Activated effector memory CD4-positive, alpha-beta T cell treated with anti-CD3 and anti-CD28 coated beads, Interleukin-2, amount 50 U/mL, for 16 hours (primary cell): ENCODE results near the gene STK39.

Experiments
- DNase-seq: peaks from one replicate; pipeline ENCODE4 v3.0.0-alpha.2; 2020

STK39 gene

DNA sequence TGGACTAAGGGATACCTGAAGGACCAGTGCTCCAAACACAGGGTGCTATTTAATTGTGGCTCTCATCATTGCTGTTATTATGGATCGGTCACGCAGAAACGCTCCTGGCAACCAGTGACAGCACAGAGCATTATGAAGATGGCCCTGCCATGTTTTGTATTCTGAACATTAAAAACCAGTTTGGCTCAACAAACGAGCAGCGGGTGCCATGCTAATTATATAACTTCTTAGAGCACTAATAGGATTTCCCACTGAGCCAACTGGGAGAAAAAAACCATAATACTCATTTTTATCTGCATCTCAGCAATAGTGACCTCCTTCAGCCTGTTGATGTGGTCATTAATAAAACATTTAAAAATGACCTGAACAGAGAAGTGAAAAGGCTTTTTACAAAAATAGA, 212.8 kb downstream of the STK39 start:
- no peak for DNase-seq

DNA sequence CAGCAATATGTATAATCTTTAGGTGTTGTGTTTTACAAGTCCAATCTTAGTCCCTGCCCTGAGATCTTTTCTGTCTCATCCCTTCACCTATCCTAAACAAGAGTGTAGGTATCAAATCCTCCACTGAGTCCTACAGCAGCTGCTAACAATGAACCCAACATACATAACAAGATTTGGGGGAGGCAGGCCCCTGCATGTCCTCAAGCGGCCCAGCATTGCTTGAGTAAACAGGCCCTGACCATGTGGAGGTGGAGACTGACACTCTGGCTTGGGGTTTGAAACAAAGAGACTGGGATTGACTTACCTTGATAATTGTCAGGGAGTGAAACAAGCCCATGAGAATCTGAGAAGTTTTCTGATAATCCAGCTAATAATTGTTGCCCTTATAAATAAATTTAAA, 213.4 kb downstream of the STK39 start:
- no peak for DNase-seq

DNA sequence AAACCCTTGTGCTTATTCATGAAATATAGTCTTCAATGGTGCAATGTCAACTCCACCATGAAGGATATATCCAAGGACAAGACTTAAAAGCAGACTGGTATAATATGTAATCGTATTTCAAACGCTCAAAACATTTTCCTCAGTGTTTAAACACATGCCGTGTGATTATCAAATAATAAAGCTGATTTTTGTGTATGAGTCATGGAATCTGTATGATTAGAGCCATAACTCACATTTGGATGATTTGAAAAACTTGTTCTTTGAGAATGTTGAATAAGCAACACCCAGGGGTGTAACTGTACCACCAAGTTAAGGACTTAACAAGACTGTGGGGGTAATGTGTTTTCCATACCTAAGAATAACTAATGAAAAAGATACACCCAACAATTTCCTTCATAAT, 215.3 kb downstream of the STK39 start:
- DNase-seq = no peak

DNA sequence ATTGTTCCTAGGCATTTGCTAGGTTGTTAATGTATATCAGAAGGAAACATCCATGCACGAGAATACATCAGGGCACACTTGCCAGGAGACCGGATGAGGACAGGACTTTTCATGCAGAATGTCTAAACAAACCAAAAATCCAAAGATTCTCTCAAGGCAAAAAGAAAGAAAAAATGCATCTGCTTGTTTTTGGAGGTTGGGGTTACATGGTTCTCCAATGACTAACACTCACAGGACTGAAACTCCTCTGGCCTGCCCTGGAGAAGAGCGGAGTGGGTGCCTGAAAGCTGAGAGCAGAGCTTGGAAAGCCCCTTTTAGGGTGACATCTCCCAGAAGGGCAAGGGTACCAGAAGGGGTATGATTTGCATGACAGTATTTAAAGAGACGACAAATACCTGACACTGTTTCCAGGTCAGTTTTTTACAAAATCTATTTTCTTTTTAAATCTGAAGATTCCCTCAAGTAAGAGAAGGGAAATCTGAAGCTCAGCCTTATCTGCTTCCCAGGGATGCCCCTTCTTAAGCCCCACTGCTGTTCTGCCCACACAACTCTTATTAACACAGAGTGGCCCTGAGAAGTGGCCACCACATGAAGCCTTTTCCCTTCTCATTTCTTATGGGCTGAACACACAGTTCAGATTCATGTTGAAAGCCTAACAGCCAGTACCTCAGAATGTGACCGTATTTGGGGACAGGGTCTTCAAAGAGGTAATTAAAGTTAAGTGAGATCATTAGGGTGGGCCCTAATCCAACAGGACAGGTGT, 216.4 kb downstream of the STK39 start:
- DNase-seq = no peak

DNA sequence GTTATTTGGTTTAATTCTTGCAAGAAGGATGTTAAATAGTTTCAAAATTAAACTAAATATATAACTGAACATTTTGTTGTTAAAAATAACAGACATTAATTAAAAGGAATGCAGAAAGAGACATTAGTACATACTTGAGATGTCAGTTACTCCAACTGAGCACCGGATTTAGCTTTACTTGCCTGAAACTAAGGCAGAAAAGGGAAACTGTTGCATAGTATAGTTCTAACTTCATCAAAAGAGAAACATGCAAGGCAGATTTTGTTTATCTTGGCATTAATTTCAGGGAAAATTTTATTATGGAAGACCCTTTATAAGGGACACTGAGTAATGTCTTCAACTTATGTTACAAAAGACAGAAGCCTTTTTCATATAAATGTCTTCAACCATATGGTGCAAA, 218.3 kb downstream of the STK39 start:
- no peak for DNase-seq

DNA sequence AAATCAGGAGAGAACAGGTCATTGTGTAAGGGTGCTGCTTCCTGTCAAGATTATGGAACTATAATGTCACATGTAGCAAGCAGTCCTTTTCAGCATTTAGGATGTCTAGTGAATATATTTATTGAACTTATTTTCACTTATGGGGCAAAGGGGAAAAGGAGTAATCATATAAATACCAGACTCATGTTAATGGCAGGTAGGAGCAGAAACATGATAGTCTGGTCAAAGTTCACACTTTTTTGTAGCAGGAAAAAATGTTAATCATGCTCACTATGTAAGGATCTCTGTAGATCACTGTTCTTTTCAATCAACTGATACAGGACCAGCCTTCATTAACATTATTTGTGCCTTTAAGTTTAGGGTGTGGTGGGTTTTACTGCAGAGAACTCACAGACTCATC, 219.0 kb downstream of the STK39 start:
- no peak for DNase-seq

DNA sequence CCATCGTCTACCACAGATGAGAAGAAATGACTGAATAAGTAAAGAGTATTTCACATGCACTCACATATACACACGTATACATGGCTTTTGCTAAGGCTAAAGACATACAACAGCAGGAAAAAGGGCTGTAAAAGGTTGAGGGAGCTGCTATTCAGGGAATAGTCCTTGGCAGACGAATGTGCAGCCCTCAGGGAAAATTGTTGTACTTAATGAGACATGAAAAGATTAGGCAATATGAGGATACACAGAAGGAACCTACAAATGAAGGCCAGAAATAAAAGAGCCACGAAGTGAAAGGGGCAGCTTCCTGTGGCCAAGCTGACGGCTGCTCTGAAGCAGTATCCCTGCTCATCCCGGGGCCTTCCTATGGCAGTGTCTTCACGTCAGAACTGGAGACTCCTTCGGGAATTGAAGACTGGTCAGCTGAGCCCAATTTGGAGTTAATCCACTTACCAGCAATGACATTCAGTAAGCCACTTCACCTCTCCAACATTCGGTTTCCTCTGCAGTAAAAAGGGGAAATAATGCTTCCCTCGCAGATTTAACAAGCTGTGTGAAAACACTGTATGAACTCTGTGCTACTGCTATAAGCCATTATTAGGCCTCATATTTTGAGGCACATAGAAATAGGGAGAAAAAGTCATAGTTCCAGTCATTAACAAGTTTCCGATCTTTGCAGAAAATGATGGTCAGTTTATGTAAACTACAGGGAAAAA, 221.8 kb downstream of the STK39 start:
- DNase-seq = no peak

DNA sequence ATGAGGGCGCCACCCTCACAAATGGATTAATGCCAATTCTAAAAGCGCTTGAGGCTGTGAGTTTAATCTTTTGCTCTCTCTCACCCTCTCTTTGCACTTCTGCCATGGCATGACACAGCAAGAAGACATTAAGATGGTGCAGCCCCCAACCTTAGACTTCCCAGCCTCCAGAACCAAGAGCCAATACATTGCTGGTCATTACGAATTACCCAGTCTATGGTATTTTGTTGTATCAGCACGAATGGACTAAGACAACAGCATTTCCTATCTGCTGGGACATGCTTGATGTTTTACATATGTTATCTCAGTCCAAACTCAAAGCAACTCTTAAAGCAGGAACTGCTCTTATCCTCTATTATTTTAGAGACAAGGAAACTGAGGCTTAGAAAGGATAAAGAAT, 222.9 kb downstream of the STK39 start:
- no peak for DNase-seq

DNA sequence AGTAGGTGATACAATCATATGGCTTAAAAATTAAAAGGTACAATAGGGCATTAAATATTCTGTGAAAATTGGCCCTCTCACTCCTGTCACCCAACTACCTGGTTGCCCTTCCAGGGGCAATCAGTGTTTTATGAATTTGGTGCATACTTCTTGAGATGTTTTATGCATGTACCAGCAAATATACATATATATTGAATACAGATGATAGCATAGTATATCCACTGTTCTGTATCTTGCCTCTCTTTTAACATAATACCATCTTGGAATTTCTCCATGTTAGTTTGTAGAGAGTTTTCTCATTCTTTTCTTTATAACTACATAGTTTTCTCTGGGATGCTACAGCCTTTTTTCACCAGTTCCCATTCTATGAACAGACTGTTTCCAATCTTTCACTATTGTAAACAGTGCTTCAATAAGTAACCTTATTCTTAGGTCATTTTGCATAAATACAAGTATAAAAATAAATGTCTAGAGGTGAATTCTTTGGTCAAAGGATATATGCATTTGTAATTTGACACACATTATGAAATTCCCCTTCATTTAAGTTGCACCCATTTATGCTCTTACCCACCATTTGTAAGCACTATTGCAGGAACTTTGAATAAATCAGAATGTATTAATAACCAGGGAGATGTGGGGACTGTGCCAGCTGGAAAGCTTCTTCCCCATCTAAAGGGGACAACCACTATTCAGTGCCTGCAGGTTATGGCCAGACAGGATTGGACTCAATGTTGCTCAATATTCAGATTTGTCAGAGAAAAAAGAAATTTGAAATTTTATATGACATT, 225.4 kb downstream of the STK39 start:
- no peak for DNase-seq

DNA sequence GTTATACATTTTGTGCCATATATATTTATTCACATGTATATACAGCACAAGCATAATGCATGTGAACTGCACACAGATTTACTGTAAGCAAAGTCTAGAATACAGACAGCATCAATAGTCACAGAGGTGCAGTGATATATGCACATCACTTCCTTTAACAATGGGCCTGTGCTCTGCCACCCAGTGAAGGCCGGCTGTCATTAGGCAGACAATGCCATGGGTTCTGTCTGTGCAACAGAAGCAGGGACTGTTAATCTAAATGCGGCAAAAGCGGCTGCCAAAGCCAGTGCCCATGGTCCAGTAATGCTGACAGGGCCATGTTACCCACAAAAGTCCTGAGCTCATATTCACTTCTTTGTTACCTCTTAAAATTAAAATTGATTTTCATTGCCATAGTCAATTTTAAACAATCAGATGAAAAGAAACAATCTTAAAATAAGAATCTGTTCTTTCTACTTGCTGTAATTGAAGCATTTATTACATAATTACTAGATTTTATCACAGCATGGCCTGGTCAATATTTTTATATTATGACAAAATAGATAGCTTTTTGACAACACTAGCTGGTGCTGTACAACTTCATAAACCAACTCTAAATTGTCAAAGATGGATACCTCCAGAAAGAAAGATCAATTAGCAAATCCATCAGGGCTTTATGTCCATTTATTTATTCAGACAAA, 232.0 kb downstream of the STK39 start:
- no peak for DNase-seq

DNA sequence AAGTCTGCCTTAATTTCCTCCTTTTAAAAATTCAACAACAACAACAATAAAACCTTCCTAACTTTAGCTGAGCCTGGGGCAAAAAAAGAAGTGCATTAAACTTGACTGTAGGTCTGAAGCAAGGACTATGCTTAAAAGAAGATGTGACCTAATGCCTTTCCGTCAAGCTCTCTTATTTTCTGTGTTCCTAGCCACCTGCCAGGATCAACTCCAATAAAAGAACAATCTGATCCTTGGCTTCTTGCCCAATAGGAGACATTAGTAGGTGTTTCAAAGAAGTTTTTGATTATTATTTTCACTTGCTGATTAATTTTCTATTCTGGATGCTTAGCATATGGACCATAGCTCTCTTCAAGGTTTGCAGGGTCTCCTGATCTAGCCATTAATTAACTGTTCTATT, 237.5 kb downstream of the STK39 start:
- DNase-seq = no peak

DNA sequence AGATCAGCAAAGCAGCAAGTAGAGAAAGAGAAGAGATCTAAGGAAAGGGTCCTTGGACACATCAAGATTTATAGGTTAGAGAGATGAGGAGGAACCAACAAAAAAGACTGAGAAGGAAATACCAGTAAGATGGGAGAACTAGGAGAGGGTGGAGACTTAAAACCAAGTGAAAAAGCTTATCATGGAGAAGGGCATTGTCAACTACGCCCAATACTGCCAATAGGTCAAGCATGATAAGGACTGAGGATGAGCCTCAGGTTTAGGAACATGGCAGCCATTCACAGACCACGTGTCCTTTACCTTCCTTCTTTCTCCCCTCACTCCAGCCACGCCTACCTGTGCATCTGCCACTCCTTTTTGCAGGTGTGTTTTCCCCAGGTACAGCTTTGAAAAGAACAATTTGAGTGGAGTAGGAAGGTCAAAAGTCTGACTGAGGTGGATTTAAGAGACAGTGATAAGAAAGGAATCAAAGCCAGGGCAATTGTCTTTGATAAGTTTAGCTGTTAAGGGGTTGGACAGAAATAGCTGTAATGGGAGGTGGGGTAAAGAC, 238.7 kb downstream of the STK39 start:
- DNase-seq = no peak

DNA sequence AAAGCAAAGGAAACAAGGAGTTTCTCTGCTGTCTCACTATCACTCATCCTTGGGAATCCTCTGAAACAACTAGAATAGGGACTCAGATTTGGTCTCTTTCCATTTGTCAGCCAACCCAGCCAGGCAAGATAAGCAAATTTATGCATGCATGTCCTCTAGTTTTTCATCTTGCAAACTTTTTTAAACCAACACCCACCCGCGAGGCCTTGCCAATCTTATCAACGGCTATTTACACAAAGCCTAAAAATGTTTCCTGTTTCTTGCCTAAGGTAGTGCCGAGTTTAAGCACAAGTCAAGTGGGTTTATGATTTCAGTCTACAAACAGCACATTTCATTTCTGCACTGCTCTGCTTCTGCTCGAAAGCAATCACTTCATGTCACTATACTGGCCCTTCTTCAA, 240.9 kb downstream of the STK39 start:
- no peak for DNase-seq

DNA sequence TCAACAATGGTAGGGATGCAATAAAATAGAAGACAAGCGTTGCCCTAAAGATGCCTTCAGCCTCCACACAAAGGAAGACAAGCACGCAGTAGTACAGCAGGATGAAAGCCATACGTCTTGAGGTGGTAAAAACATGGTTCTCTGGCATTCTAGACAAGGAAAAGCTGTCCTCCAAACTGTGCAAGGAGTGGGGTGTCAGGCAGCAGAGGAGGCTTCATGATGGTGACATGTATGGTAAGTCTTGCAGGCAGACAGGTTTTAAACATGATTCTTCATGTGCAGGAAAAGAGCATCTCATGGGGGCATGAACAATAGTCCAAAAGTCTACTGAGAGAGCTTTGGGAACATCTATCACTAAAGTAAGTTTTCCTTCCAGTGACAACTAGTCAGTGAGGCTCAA, 241.8 kb downstream of the STK39 start:
- DNase-seq = no peak

DNA sequence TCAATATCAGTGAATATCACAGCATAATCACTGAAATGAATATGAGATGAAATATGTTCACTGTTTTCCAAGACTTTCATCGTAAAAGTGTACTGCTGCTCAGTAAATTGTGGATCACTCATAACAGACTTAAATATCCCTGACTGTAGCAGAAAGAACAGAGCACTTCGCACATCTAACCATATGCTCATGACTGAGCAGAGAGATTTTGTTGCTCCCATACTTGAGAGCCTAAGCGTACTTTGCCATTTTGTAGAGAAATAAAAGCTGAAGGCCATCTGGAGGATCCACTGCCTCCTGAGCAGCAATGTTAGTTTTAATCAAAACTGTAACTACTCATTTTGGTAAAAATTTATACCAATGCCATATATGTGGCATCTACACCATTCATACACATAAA, 243.5 kb downstream of the STK39 start:
- no peak for DNase-seq

DNA sequence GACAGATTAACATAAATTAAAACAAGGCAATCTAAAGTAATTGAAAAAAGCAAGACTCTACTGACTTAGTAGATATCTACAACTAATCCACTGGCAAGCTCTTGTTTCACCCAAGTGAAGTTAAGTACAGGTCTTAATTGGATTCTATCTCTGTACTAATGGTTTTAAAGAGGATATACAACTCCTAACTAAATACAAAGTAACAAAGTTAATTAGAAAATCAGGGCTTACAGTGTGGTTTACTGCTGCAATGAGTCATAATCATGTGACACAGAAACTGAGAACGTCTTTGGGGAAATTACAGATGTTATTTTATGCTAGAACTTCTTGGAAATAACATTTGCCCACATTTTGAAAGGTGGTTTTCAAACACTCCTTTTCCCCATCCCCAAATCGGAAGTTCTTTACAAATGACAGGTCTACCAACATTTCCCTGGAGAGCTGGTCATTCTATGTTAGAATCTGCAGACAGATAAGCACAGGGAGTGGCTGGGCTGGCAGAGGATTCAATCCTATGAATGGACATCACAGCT, 245.3 kb downstream of the STK39 start:
- no peak for DNase-seq

DNA sequence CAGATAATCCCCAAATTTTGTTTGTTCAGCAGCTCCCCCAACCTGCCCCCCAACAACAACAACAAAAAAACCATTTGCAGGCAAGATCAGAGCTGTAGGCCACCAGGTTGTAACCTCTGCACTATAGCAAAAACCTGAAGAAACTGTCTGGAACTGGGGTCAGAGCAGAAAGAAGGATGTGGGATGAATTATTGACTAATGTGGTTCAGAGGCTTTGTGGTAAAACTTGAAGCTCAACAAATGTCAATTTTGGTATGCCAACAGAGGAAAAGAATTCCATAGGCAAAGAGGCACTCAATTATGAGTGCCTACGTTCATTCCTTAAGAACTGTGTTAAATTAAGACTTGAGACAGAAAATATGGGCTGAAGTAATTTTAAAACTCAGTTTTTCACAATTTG, 255.1 kb downstream of the STK39 start:
- no peak for DNase-seq

DNA sequence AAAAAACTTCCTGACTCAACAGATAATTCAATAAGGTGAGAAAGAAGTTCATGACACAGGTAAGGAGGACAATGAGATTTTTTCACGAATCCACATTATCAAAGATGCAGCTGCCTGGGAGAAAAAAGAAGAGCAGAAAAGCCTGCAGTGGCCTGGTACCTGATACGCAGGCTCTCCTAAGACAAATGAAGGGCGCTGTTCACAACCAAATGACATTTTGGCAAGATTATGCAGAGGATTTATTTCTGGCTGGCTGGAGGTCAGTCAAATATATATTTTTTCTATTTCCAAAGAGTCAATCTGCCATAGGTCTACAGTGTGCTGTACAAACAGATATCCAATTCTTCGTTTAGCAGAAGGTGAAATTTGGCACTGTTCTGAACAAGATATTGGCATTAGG, 257.3 kb downstream of the STK39 start:
- DNase-seq = no peak

DNA sequence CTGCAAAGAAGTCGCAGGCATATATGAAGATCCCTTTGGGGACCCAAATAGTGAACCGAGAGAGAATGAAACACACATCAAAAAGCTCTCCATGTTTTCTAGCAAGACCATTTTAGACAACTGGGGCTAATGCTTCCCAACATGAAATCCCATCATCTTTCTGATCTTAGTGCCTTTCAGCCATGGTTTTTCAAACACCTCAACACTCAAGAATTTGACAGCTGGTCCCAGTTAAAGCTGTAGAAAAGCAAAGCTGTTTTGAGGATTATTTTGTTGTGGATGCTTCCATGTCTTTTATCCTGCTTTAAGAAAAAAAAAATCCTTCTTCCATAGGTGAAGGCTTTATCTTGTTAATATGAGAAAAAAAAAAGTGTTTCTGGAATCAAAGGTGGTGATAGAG, 259.1 kb downstream of the STK39 start:
- DNase-seq = no peak

DNA sequence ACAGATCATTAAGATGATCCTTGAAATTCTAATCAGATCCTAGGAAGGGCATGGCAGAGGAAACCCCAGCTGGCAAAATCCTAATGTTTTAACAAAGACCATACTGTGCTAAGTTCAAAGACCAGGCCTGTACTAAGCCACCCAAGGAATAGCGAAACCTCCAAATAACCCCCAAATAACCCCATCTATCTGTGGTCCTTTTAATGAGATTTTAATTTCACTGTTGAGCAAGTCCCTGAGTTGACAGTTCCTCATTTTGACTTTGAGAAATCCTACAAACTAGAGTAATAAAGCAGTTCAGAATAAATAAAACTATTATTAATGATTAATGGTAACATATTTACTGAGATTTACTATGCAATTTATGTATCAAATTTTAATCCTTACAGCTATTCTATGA, 259.8 kb downstream of the STK39 start:
- DNase-seq = no peak

DNA sequence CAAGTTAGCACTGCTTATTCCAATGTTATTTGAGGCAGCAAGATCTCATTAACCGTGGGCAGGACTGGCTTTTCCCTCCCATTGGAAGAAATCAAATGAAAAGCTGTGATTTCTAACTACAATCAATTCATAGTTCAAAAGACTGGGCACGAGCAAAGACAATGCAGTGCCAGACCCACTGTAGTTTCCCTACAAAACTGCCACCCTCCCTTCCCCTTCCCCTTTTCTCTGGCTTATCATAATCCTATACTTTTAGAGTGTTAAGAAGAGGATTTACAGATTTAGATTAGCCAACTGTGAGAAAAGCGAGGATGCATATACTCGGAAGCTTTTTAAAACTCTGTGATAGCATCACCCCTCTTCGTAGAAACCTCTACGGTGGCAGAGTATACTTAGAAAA, 260.4 kb downstream of the STK39 start:
- DNase-seq = no peak

DNA sequence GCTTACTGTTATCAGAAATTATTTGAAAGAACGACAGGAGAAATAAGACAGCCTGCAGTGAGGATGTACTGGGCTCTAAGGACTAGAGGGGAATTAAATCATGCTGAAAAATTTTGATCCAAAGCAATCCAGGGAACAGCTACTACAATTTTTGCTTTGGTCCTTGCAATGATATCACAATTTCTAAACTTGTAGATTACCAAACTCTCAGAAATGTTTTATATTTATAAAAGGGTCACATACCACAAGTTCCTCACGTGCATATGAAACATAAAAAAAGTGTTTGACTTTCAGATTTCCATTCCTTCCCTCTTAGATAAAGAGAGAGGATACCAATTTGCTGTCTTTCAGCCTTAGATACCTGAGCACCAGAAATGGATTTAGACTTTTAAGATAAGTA, 261.2 kb downstream of the STK39 start:
- DNase-seq = no peak

DNA sequence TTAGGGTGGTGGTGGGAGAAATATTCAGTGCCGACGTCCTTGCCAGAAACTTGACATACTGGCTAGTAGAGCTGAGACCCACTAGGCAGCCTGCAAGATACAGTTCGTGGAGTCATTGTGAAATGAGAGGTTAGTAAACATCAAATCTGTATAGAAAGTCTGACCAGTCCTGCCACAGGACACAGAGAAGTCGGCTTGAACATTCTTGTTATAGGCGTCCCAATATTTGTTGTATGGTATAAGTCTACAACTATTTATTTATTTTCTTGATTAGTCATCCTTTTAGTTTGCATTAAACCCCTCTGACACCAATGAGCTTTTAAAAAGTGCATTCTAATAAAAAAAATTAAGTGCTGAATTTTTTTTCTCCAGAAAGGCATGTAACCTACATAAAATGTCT, 265.4 kb downstream of the STK39 start:
- no peak for DNase-seq
